ENCODE data around the gene CRABP2.

The CRABP2 gene

GRCh38 chr1:156655904-156656516, 49.4 kb downstream of the CRABP2 start:
- no peaks in the 10 kb centered on the region for H3K9me3 ChIP-seq (ENCODE audit: control insufficient read depth in 1 of 2, low read length in 2 of 2)
- no peak overlapping the region for H3K4me3 ChIP-seq (ENCODE audit: low read depth in 1 of 2, low read length in 2 of 2)
- H3K36me3 ChIP-seq (ENCODE audit: control insufficient read depth in 1 of 2, insufficient read depth in 2 of 2, low read length in 2 of 2): no peaks in the 10 kb centered on the region
- H3K4me1 ChIP-seq (ENCODE audit: control insufficient read depth in 1 of 2, insufficient read depth in 2 of 2, low read length in 2 of 2): peaks cover 36 to 39% of the 10 kb centered on the region in 2 donors
- H3K27me3 ChIP-seq (ENCODE audit: control insufficient read depth in 1 of 2, insufficient read depth in 2 of 2, low read length in 2 of 2): peaks cover 4 to 10% of the 10 kb centered on the region in 2 donors
- H3K27ac ChIP-seq (ENCODE audit: low read depth, low read length): no peak overlapping the region
- H3K9ac ChIP-seq (ENCODE audit: low read depth in 1 of 2, low read length in 2 of 2): no peak overlapping the region

GRCh38 chr1:156655151-156655903, 50.1 kb downstream of the CRABP2 start:
- peaks cover 29 to 32% of the 10 kb centered on the region in 2 donors for H3K4me1 ChIP-seq (ENCODE audit: control insufficient read depth in 1 of 2, insufficient read depth in 2 of 2, low read length in 2 of 2)
- no peak overlapping the region for H3K27ac ChIP-seq (ENCODE audit: low read depth, low read length)
- H3K9me3 ChIP-seq (ENCODE audit: control insufficient read depth in 1 of 2, low read length in 2 of 2): no peaks in the 10 kb centered on the region
- H3K9ac ChIP-seq (ENCODE audit: low read depth in 1 of 2, low read length in 2 of 2): no peak overlapping the region
- H3K36me3 ChIP-seq (ENCODE audit: control insufficient read depth in 1 of 2, insufficient read depth in 2 of 2, low read length in 2 of 2): no peaks in the 10 kb centered on the region
- no peak overlapping the region for H3K4me3 ChIP-seq (ENCODE audit: low read depth in 1 of 2, low read length in 2 of 2)
- peaks cover 4 to 10% of the 10 kb centered on the region in 2 donors for H3K27me3 ChIP-seq (ENCODE audit: control insufficient read depth in 1 of 2, insufficient read depth in 2 of 2, low read length in 2 of 2)

- Histone ChIP-seq H3K9ac (ENCODE audit: low read depth in 1 of 2, low read length in 2 of 2) (no peak overlapping the region), H3K9me3 (ENCODE audit: control insufficient read depth in 1 of 2, low read length in 2 of 2) (no peaks in the 10 kb centered on the region), H3K27ac (ENCODE audit: low read depth, low read length) (no peak overlapping the region), H3K27me3 (ENCODE audit: control insufficient read depth in 1 of 2, insufficient read depth in 2 of 2, low read length in 2 of 2) (peaks cover 4 to 10% of the 10 kb centered on the region in 2 donors), H3K4me1 (ENCODE audit: control insufficient read depth in 1 of 2, insufficient read depth in 2 of 2, low read length in 2 of 2) (peaks cover 25 to 28% of the 10 kb centered on the region in 2 donors), H3K36me3 (ENCODE audit: control insufficient read depth in 1 of 2, insufficient read depth in 2 of 2, low read length in 2 of 2) (no peaks in the 10 kb centered on the region), H3K4me3 (ENCODE audit: low read depth in 1 of 2, low read length in 2 of 2) (no peak overlapping the region)
Measured at GRCh38 chr1:156654700-156655099, 50.7 kb downstream of the CRABP2 start.

GRCh38 chr1:156652992-156653355, 52.4 kb downstream of the CRABP2 start:
- no peak overlapping the region for H3K9ac ChIP-seq (ENCODE audit: low read depth in 1 of 2, low read length in 2 of 2)
- H3K4me1 ChIP-seq (ENCODE audit: control insufficient read depth in 1 of 2, insufficient read depth in 2 of 2, low read length in 2 of 2): peaks cover 15 to 18% of the 10 kb centered on the region in 2 donors
- H3K27me3 ChIP-seq (ENCODE audit: control insufficient read depth in 1 of 2, insufficient read depth in 2 of 2, low read length in 2 of 2): peaks cover 4 to 10% of the 10 kb centered on the region in 2 donors
- no peak overlapping the region for H3K27ac ChIP-seq (ENCODE audit: low read depth, low read length)
- no peaks in the 10 kb centered on the region for H3K9me3 ChIP-seq (ENCODE audit: control insufficient read depth in 1 of 2, low read length in 2 of 2)
- no peak overlapping the region for H3K4me3 ChIP-seq (ENCODE audit: low read depth in 1 of 2, low read length in 2 of 2)
- no peaks in the 10 kb centered on the region for H3K36me3 ChIP-seq (ENCODE audit: control insufficient read depth in 1 of 2, insufficient read depth in 2 of 2, low read length in 2 of 2)

GRCh38 chr1:156652131-156652991, 53.0 kb downstream of the CRABP2 start:
- H3K4me1 ChIP-seq (ENCODE audit: control insufficient read depth in 1 of 2, insufficient read depth in 2 of 2, low read length in 2 of 2): peaks cover 10 to 12% of the 10 kb centered on the region in 2 donors
- no peak overlapping the region for H3K27ac ChIP-seq (ENCODE audit: low read depth, low read length)
- no peaks in the 10 kb centered on the region for H3K9me3 ChIP-seq (ENCODE audit: control insufficient read depth in 1 of 2, low read length in 2 of 2)
- no peaks in the 10 kb centered on the region for H3K36me3 ChIP-seq (ENCODE audit: control insufficient read depth in 1 of 2, insufficient read depth in 2 of 2, low read length in 2 of 2)
- H3K27me3 ChIP-seq (ENCODE audit: control insufficient read depth in 1 of 2, insufficient read depth in 2 of 2, low read length in 2 of 2): peaks cover 4 to 10% of the 10 kb centered on the region in 2 donors
- no peak overlapping the region for H3K4me3 ChIP-seq (ENCODE audit: low read depth in 1 of 2, low read length in 2 of 2)
- no peak overlapping the region for H3K9ac ChIP-seq (ENCODE audit: low read depth in 1 of 2, low read length in 2 of 2)

Measured in duodenal mucosa (tissue), 2 donors.